AG09309 (cell line): Measurements from ENCODE around the gene PRSS38.
A peak's percentile ranks its signal among the peaks of the same experiment; 100 is the strongest.

Experiments
- DNase-seq: peaks from one replicate; pipeline ENCODE4 v3.0.0-alpha.2; 2010; ENCODE audit warnings: low read depth
- H3K4me3 ChIP-seq: 2 replicates; pipeline ENCODE4 v1.5.1; 2011; ENCODE audit warnings: mild to moderate bottlenecking, low read depth, low read length, moderate library complexity; ENCODE audit not compliant: control insufficient read depth
- TF ChIP-seq, protein P1 (sequence below): IDR thresholded peaks from 2 replicates; pipeline ENCODE4 v1.5.1; 2011; ENCODE audit warnings: mild to moderate bottlenecking, low read depth, low read length, inconsistent platforms; ENCODE audit not compliant: insufficient read depth, control insufficient read depth; ENCODE audit errors: missing control alignments

PRSS38 gene

DNA sequence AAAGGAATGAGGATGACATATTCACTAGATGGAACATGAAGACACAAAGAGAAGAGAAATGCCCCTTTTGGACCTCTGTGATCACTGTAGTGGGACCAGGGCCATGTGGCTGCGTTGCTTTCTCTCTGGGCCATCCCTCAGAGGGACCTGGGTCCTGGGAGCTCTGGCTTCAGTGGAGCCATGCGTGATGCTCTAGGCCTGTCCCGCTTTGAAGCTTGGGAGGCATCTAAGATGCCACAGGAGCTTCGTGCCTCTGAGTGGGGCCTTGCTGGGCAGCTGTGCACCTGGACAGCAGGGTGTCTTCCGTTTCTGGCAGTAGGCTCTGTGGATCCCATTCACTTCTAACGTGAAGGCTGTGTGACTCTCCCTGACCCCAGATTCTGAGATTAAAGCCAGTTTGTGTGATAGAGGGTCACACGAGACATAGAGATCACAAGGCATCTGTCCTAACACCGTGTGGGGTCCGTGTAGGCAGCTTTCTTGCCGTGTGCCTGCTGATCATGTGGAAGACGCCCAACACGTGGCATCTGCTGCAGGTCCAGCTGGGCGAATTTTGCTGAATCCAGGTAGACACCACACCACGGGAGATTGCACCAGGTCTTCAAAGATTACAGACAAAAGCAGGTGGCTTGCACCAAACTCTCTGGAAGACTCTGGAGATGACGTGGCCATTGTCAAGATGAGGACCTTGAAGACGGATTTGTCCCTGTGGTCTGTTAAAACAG, 17.2 kb upstream of the PRSS38 start:
- no peak for DNase-seq
- H3K4me3 ChIP-seq = no peak overlapping the region
- TF ChIP-seq, protein P1, sequence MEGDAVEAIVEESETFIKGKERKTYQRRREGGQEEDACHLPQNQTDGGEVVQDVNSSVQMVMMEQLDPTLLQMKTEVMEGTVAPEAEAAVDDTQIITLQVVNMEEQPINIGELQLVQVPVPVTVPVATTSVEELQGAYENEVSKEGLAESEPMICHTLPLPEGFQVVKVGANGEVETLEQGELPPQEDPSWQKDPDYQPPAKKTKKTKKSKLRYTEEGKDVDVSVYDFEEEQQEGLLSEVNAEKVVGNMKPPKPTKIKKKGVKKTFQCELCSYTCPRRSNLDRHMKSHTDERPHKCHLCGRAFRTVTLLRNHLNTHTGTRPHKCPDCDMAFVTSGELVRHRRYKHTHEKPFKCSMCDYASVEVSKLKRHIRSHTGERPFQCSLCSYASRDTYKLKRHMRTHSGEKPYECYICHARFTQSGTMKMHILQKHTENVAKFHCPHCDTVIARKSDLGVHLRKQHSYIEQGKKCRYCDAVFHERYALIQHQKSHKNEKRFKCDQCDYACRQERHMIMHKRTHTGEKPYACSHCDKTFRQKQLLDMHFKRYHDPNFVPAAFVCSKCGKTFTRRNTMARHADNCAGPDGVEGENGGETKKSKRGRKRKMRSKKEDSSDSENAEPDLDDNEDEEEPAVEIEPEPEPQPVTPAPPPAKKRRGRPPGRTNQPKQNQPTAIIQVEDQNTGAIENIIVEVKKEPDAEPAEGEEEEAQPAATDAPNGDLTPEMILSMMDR = no peak

DNA sequence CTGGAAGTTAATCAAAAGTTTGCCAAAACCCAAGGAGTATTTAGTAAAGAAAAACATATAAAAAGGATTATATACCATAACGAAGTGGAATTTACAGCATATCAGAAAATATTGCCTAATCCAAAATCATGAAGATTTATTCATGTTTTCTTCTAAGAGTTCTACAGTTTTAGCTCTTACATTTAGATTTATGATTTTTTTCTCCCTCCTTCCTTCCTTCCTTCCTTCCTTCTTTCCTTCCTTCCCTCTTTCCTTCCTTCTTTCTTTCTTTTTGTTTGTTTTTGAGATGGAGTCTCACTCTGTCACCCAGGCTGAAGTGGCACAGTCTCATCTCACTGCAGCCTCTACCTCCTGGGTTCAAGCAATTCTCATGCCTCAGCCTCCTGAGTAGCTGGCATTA, 15.7 kb upstream of the PRSS38 start:
- TF ChIP-seq, protein P1 = no peak
- H3K4me3 ChIP-seq = no peak overlapping the region
- no peak for DNase-seq

DNA sequence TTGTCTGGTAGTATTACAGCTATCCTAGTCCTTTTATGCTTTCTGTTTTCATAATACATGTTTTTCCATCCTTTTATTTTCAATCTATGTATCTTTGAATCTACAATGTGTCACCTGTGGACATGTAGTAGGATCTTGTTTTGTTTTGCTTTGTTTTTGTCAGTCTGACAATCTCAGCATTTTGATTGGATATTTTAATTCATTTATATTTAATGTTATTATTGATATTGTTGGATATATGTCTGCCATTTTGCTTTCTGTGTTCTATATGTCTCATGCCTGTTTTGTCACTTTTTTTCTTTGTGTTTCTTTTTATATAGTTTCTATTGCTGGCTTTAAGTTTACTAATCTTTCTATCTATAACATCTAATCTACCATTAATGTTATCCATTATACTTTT, 11.5 kb upstream of the PRSS38 start:
- DNase-seq = no peak
- TF ChIP-seq, protein P1 = no peak
- no peak overlapping the region for H3K4me3 ChIP-seq

DNA sequence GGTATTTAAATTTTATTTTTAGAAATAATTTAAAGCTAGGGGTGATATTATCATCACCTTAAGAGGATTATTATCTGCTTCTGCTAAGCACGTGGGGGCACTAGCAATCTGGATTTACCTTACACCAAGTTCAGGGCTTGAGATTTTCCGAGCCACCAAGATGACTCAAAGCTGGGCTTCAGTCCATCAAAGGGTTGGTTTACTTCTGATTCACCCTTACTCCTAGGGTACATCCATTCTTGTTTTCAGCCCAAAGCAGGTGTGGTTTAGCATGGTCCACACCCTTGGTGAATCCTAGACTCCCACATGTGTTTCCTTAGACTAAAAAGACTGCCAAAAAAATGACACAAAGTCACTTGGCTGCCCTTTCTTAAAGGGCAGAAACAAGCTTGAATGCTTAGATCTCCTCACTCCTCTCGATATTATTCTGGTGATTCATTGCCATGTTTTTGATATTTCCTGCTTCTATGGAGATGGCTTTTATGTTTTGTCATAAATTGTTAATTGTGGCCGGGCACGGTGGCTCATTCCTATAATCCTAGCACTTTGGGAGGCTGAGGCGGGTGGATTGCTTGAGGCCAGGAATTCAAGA, 9.8 kb upstream of the PRSS38 start:
- TF ChIP-seq, protein P1 = no peak
- DNase-seq = peak; percentile 87
- H3K4me3 ChIP-seq = no peak overlapping the region

DNA sequence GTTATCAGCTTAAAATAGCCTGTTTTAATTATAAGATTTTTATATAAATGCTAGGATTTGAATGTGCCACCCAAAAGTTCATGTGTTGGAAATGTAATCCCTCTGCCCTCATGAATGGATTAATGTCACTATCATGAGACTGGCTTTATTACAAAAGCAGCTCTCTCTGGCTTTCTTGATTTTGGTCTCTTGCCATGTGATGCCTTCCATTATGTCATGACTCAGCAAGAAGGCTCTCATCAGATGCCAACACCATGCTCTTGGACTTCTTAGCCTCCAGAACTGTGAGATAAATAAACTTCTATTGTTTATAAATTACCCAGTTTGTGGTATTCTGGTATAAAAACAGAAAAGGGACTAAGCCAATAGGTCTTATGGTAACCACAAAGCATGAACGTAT, 6.9 kb upstream of the PRSS38 start:
- TF ChIP-seq, protein P1 = no peak
- DNase-seq = no peak
- H3K4me3 ChIP-seq = no peak overlapping the region

DNA sequence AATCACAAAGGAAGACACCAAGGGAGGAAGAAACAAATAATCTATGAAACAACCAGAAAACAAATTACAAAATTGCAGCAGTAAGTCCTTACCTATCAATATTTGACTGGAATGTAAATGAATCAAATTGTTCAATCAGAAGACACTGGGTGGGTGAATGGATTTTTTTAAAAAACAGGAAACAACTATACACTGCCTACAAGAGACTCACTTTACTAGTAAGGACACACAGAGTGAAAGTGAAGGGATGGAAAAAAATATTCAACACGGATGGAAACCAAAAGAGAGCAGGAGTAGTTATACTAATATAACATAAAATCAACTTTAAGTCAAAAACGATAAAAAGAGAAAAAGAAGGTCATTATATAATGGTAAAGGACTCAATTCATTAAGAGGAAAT, 6.4 kb upstream of the PRSS38 start:
- no peak for DNase-seq
- no peak overlapping the region for H3K4me3 ChIP-seq
- TF ChIP-seq, protein P1 = no peak

DNA sequence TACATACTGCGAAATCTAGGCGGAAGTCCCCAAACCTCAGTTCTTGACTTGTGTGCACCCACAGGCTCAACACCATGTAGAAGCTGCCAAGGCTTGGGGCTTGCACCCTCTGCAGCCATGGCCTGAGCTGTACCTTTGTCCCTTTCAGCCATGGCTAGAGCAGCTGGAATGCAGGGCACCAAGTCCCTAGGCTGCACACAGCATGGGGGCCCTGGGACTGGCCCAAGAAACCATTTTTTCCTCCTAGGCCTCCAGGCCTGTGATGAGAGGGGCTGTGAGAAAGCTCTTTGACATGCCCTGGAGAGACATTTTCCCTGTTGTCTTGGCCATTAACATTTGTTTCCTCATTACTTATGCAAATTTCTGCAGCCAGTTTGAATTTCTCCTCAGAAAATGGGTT, 1.5 kb upstream of the PRSS38 start:
- H3K4me3 ChIP-seq = no peak overlapping the region
- TF ChIP-seq, protein P1 = no peak
- no peak for DNase-seq
